ENCODE measurements around the gene CNTRL. TPM values are rescaled to one million over a fixed set of nuclear protein-coding genes. Genes with fewer than 3 reads are reported as not detected.
A peak's percentile ranks its signal among the peaks of the same experiment; 100 is the strongest.

Gene CNTRL
- total RNA-seq, 1 donor from 2014 or later: 8.5 TPM

DNA sequence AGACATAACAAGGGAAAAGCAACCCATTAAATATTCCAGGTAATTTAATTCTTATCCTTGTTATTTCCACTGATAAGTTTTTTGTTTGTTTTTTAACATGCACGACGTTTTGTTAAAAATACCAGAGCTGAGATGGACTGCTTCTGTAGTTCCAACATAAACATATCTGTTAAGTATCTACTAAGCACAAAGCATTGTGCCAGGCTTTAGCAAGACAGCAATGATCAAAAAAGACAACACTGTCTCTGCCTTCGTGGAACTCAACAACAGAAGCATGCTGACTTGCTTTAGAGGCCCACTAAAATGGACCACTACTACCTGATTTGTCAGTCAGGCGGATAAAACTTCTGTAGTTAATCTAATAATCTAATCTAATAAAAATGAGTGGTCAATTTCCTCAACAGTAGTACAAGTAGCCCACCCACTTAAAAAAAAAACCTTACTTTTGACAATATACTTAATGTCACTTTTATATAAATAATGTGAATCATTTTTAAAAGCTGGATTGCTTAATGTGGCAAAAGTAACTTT, 123.8 kb downstream of the CNTRL start:
- H3K4me1 ChIP-seq: peaks cover 0 to 45% of the 10 kb centered on the region in 2 donors
- H3K27me3 ChIP-seq: no peaks in the 10 kb centered on the region
- DNase-seq (ENCODE audit: low spot score in 2 of 2): no peak
- intact Hi-C loops (cut with DNase I): no loop called here
- no peaks in the 10 kb centered on the region for H3K9me3 ChIP-seq
- TF ChIP-seq, protein P1, sequence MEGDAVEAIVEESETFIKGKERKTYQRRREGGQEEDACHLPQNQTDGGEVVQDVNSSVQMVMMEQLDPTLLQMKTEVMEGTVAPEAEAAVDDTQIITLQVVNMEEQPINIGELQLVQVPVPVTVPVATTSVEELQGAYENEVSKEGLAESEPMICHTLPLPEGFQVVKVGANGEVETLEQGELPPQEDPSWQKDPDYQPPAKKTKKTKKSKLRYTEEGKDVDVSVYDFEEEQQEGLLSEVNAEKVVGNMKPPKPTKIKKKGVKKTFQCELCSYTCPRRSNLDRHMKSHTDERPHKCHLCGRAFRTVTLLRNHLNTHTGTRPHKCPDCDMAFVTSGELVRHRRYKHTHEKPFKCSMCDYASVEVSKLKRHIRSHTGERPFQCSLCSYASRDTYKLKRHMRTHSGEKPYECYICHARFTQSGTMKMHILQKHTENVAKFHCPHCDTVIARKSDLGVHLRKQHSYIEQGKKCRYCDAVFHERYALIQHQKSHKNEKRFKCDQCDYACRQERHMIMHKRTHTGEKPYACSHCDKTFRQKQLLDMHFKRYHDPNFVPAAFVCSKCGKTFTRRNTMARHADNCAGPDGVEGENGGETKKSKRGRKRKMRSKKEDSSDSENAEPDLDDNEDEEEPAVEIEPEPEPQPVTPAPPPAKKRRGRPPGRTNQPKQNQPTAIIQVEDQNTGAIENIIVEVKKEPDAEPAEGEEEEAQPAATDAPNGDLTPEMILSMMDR (IDR thresholded peaks at IDR 0.05): no peak
- no peaks in the 10 kb centered on the region for H3K36me3 ChIP-seq
- H3K27ac ChIP-seq: no peak overlapping the region
- peak overlapping the region in 1 of 2 donors; percentile 75 for H3K4me3 ChIP-seq

DNA sequence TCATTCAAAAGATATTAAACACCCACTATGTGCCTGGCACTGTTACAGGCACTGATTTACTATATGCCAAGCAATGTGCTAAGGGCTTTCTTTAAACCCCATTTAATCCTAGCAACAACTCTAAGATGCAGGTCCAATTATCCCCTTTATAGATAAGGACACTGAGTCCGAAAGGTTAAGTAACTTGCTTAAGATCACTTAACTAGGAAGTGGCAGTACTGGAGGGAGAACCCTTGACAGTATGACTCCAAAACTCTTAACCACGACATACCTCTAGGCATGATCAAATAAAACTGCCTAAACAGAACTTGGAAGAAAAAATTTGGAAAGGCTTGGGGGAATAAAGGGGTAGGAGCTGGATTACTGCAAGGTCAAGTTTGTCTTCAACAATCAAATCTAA, 125.2 kb downstream of the CNTRL start:
- peaks cover 0 to 35% of the 10 kb centered on the region in 2 donors for H3K4me1 ChIP-seq
- intact Hi-C loops (cut with DNase I): loop anchor here (5.0 kb wide), 1 partner anchor 333 kb away; no protein-coding TSS in a partner anchor
- DNase-seq (ENCODE audit: low spot score in 2 of 2): no peak

DNA sequence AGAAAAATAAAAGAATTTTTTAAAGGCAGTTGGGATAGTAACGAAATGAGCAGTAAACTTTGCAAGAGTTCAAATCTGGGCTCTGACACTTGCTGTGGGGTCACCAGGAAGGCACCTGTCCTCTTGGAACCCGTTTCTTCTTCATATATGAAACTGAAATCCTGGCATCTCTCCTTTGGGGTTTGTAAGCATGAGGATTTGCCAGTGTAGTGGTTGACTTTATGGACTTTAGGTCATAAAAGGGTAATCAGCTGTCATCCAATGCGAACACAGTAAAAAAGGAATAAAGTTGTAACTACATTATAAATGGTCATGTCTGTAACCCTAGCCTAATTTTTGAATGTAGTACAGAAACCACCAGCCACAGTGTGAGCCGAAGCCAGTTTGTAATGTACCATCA, 125.6 kb downstream of the CNTRL start:
- H3K4me1 ChIP-seq: peaks cover 0 to 32% of the 10 kb centered on the region in 2 donors
- intact Hi-C loops (cut with DNase I): loop anchor here (5.0 kb wide), 1 partner anchor 333 kb away; no protein-coding TSS in a partner anchor
- no peaks in the 10 kb centered on the region for H3K27me3 ChIP-seq
- TF ChIP-seq, protein P1 (IDR thresholded peaks at IDR 0.05): no peak
- H3K4me3 ChIP-seq: peak overlapping the region; percentile 75 to 87
- H3K36me3 ChIP-seq: no peaks in the 10 kb centered on the region
- H3K9me3 ChIP-seq: no peaks in the 10 kb centered on the region
- no peak for DNase-seq (ENCODE audit: low spot score in 2 of 2)
- H3K27ac ChIP-seq: peak overlapping the region; percentile 90 to 96

More for the DNA sequence above, 125.2 kb downstream of the CNTRL start:
- no peaks in the 10 kb centered on the region for H3K36me3 ChIP-seq
- H3K27me3 ChIP-seq: no peaks in the 10 kb centered on the region
- peak overlapping the region; percentile 75 to 87 for H3K4me3 ChIP-seq
- TF ChIP-seq, protein P1 (IDR thresholded peaks at IDR 0.05): no peak
- no peaks in the 10 kb centered on the region for H3K9me3 ChIP-seq
- no peak overlapping the region for H3K27ac ChIP-seq

DNA sequence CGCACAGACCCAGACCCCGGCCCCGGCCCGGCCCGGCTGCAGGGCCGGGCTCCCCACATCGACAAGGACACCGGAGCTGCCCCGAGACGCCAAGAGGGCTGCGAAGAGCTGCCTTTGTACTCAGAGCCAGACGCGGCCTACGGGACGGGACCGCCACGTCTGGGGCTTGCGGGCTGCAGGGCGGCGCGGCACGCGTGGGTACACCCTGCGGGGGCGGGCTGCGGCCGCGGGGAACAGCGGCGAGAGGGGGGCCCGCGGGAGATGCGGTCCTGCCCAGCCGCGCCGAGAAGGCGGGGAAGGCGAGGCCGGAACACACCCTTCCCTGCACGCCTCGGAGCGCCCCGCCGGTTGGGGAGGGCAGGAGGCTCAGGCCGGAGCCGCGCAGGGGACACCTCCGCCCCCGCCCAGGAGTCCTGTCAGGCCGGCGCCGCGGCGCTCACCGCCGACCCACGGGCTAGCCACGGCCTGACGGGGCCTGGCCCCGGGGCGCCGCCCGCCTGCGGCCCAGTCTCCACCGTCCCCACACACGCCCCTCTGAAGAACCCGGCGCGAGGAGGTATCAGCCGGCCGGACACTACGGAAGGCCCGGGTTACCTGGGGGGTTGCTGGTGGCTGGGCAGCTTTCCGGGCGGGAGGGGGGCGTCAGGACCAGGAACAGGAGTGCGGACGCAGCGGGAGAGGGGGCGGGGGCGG, 126.4 kb downstream of the CNTRL start:
- no peaks in the 10 kb centered on the region for H3K9me3 ChIP-seq
- H3K27ac ChIP-seq: peak overlapping the region; percentile 90 to 96
- DNase-seq (ENCODE audit: low spot score in 2 of 2): peak; percentile 11 to 70
- intact Hi-C loops (cut with DNase I): loop anchor here (5.0 kb wide), 1 partner anchor 334 kb away; no protein-coding TSS in a partner anchor
- peaks cover 0 to 24% of the 10 kb centered on the region in 2 donors for H3K4me1 ChIP-seq
- no peaks in the 10 kb centered on the region for H3K27me3 ChIP-seq
- no peaks in the 10 kb centered on the region for H3K36me3 ChIP-seq
- H3K4me3 ChIP-seq: peak overlapping the region; percentile 75 to 87
- TF ChIP-seq, protein P1 (IDR thresholded peaks at IDR 0.05): no peak

DNA sequence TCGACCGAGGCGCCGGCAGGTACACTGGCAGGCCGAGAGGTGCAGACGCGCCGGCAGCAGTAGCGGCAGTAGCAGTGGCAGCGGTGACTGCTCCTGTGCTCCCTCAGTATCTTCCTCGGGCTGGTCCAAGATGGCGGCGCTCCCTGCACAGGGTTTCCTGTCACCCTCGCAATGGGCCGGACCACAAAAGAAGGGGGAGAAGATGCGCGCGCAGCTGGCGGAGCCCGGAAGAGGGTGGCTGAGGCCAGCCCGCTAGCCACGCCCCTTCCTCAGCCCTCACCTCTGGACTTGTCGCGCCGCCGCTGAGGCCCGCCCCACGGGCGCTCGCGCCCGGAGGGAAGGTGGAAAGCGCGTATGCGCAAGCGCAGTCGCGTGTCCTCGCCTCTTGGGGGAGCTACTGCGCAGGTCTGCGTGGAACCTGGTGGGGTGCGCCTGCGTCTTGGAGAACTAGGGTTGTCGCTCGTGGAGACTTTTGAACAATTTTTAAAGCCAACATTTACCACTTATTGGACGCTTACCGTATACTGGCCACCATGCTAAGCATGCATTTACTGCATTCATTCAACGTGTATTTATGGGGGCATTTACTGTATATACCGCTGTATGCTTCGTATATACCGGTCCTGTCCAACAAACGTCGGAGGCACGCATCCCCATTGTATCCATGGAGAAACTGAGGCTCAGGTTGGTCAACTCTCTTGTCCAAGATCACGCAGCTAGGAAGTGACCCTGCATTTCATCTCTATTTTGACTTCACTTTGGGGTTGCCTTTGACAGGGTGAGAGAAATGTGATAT, 127.2 kb downstream of the CNTRL start, which contains the start of gene RAB14:
TSS of gene RAB14 (minus strand) at position 132 of the 796 bp plus-strand sequence. CDS start 8,457 bp downstream, outside the sequence.
- Histone ChIP-seq H3K4me1 (peaks cover 0 to 20% of the 10 kb centered on the region in 2 donors), H3K27ac (peak within 1 kb of the TSS; percentile 90 to 96), H3K9me3 (no peaks in the 10 kb centered on the region), H3K36me3 (no peaks in the 10 kb centered on the region), H3K4me3 (peak within 1 kb of the TSS; percentile 75 to 87), H3K27me3 (no peaks in the 10 kb centered on the region)
- DNase-seq (ENCODE audit: low spot score in 2 of 2): peak; percentile 98 to 100
- TF ChIP-seq, protein P1 (IDR thresholded peaks at IDR 0.05): peak; percentile 44 to 54 (median 53)
- intact Hi-C loops (cut with DNase I): loop anchor here (5.0 kb wide), 1 partner anchor 335 kb away; no protein-coding TSS in a partner anchor

Measured in ascending aorta (tissue), 2 donors.